A549 (cell line): ENCODE results near the gene PRH2. TPM values are rescaled to one million over a fixed set of nuclear protein-coding genes. Genes with fewer than 3 reads are reported as not detected.

Experiments
- ATAC-seq, 2 experiments: fragments of 200-7000 bp in 1 of 2; fragments of >200 bp in 1 of 2; cut with Nextera tagmentation in 1 of 2; cut with Tn5 transposase in 1 of 2; 3 replicates each; pipeline versions ENCODE4 v1.8.0 to v1.9.1; 2018 to 2020; ENCODE audit warnings: mild to moderate bottlenecking in 1 of 2, moderate library complexity in 1 of 2
- CTCF ChIA-PET: fragments of 300-600 bp; sonication (Branson Sonifier 250); formaldehyde crosslinking; extraction: SDS; loops from one replicate; lab custom pipeline; 2021; ENCODE audit warnings: antibody characterized with exemption, inconsistent platforms; lab: Yijun Ruan, JAX
- POLR2A ChIA-PET: fragments of 350-600 bp; formaldehyde crosslinking; extraction: SDS; loops from one replicate; lab custom pipeline; 2021; ENCODE audit warnings: antibody characterized with exemption, inconsistent platforms; lab: Yijun Ruan, JAX
- DNase-seq, 2 experiments: peaks; one replicate each; pipeline versions ENCODE4 v3.0.0 to v3.0.0-alpha.2; 2011 to 2016; ENCODE audit warnings: low read depth in 1 of 2, low spot score in 1 of 2
- FAIRE-seq: peaks from 2 replicates; lab custom pipeline; 2011; peaks lifted over from hg19 to GRCh38; lab: Jason Lieb, UNC
- H3K27ac ChIP-seq, 2 experiments: fragments of >200 bp; sonication (Bioruptor Twin); formaldehyde crosslinking; 3 replicates each; pipeline ENCODE4 v1.5.1; 2016 to 2017
- H3K4me1 ChIP-seq: fragments of >200 bp; sonication (Bioruptor Twin); formaldehyde crosslinking; 3 replicates; pipeline ENCODE4 v1.6.1; 2016
- H3K4me2 ChIP-seq: fragments of >200 bp; sonication (Bioruptor Twin); formaldehyde crosslinking; 3 replicates; pipeline ENCODE4 v1.6.1; 2016
- H3K4me3 ChIP-seq: fragments of >200 bp; sonication (Bioruptor Twin); formaldehyde crosslinking; 3 replicates; pipeline ENCODE4 v1.5.1; 2016
- H3K9me3 ChIP-seq: fragments of >200 bp; sonication (Bioruptor Twin); formaldehyde crosslinking; 3 replicates; pipeline ENCODE4 v1.6.1; 2016
- CBX8 ChIP-seq: fragments of 200-600 bp; sonication (generic); IDR thresholded peaks from 2 replicates; pipeline ENCODE4 v1.6.1; 2016
- CEBPB ChIP-seq, 2 experiments: fragments of >200 bp in 1 of 2; sonication (Bioruptor Twin) in 1 of 2; formaldehyde crosslinking in 1 of 2; IDR thresholded peaks; 2 replicates each; pipeline ENCODE4 v1.6.1; 2012 to 2016
- CHD2 ChIP-seq: fragments of 150-350 bp; IDR thresholded peaks from 2 replicates; pipeline ENCODE4 v1.6.1; 2014; ENCODE audit warnings: low read length; ENCODE audit not compliant: partially characterized antibody
- CTCF ChIP-seq: fragments of >200 bp; sonication (Bioruptor Twin); formaldehyde crosslinking; IDR thresholded peaks from 3 replicates; pipeline ENCODE4 v1.5.1; 2016
- E2F6 ChIP-seq: IDR thresholded peaks from 2 replicates; pipeline ENCODE4 v1.6.1; 2012; ENCODE audit warnings: low read depth, borderline replicate concordance
- EHF ChIP-seq: fragments of 250-450 bp; sonication (Bioruptor Pico); IDR thresholded peaks from 2 replicates; pipeline ENCODE4 v1.5.0; 2020; ENCODE audit warnings: mild to moderate bottlenecking
- ELK1 ChIP-seq: fragments of 150-350 bp; IDR thresholded peaks from 2 replicates; pipeline ENCODE4 v1.6.1; 2014; ENCODE audit warnings: low read depth, mild to moderate bottlenecking, low read length
- FOSL2 ChIP-seq, 2 experiments: fragments of 450-650 bp in 1 of 2; fragments of >200 bp in 1 of 2; sonication (Bioruptor Twin) in 1 of 2; formaldehyde crosslinking; IDR thresholded peaks; 2 replicates each; pipeline versions ENCODE4 v1.5.0 to v1.6.1; 2016 to 2020; ENCODE audit warnings: mild to moderate bottlenecking in 1 of 2, moderate library complexity in 1 of 2
- FOXS1 ChIP-seq: fragments of 250-450 bp; sonication (Bioruptor Pico); IDR thresholded peaks from 2 replicates; pipeline ENCODE4 v1.5.0; 2020; ENCODE audit warnings: mild to moderate bottlenecking, moderate library complexity
- HDAC2 ChIP-seq: fragments of 200-600 bp; sonication (generic); IDR thresholded peaks from 2 replicates; pipeline ENCODE4 v1.6.1; 2016
- HMGXB4 ChIP-seq: fragments of 250-450 bp; sonication (Bioruptor Pico); IDR thresholded peaks from 2 replicates; pipeline ENCODE4 v1.5.0; 2021; ENCODE audit warnings: mild to moderate bottlenecking, moderate library complexity, borderline replicate concordance
- MAFK ChIP-seq: fragments of 450-650 bp; IDR thresholded peaks from 2 replicates; pipeline ENCODE4 v1.6.1; 2014; ENCODE audit not compliant: partially characterized antibody
- MYC ChIP-seq: IDR thresholded peaks from 2 replicates; pipeline ENCODE4 v1.6.1; 2012; ENCODE audit warnings: mild to moderate bottlenecking, inconsistent platforms, low read length, improper control_type of control experiment, borderline replicate concordance
- NFE2L2 ChIP-seq: fragments of 150-350 bp; conservative IDR thresholded peaks from 2 replicates; pipeline ENCODE4 v1.6.1; 2014; ENCODE audit warnings: low read length
- NR3C1 ChIP-seq: fragments of >200 bp; sonication (Bioruptor Twin); formaldehyde crosslinking; IDR thresholded peaks from 3 replicates; pipeline ENCODE4 v1.6.1; 2017
- PHF8 ChIP-seq: fragments of 200-600 bp; sonication (generic); IDR thresholded peaks from 2 replicates; pipeline ENCODE4 v1.6.1; 2016; ENCODE audit warnings: low read depth, mild to moderate bottlenecking, antibody characterized with exemption, moderate library complexity, borderline replicate concordance
- REST ChIP-seq: fragments of 200-600 bp; sonication (generic); IDR thresholded peaks from 2 replicates; pipeline ENCODE4 v1.6.1; 2016; ENCODE audit warnings: antibody characterized with exemption, mild to moderate bottlenecking, moderate library complexity
- USF2 ChIP-seq: fragments of 450-650 bp; IDR thresholded peaks from 2 replicates; pipeline ENCODE4 v1.6.1; 2014; ENCODE audit warnings: antibody characterized with exemption
- WGBS: methylation state at CpG from one replicate; pipeline ENCODE4 v1.1.6; 2017; ENCODE audit errors: missing lambda C conversion rate; 5-methylcytosine and 5-hydroxymethylcytosine counted together
- polyA plus RNA-seq, 4 experiments: library from polyadenylated mRNA; depleted of rRNA in 3 of 4; stranded (reverse); fragments of >200 nt; fragmentation: RNase III in 1 of 4; extraction: RNeasy Plus Mini Kit Qiagen cat#74134 plus additional on column Dnase treatment in 1 of 4; gene quantifications; 2 replicates in 3 of 4; 3 replicates in 1 of 4; pipeline ENCODE4 v1.2.3, GENCODE V29; 2011 to 2017

PRH2 gene
- polyA plus RNA-seq, 2 of the 4 experiments (the other 2 are of a cell fraction), result 0.19 to 0.39 TPM

GRCh38 chr12:10919809-10920208, 9.2 kb upstream of the PRH2 start (continued):
- TF ChIP-seq REST (no peak), MYC (no peak), FOSL2 (IDR thresholded peaks at IDR 0.05) (no peak), FOSL2 (CRISPR knock-in tag; IDR thresholded peaks at IDR 0.05) (no peak), ELK1 (no peak), CTCF (no peak)

- H3K27ac ChIP-seq, result no peak overlapping the region
- DNase-seq, result no peak
- 95% methylated on average over 5 of the region's 5 CpGs for WGBS
- no peaks in the 10 kb centered on the region for H3K9me3 ChIP-seq
- POLR2A ChIA-PET, result no interaction called here
- FAIRE-seq, result no peak
- H3K4me1 ChIP-seq, result no peaks in the 10 kb centered on the region
- CTCF ChIA-PET, result no interaction called here
- ATAC-seq, result no peak
- TF ChIP-seq ELK1, result no peak
- TF ChIP-seq MAFK, result peak; percentile 93
- peak; percentile 55 for TF ChIP-seq NFE2L2
- H3K4me3 ChIP-seq, result no peak overlapping the region
- H3K4me2 ChIP-seq, result no peak overlapping the region
Observed at GRCh38 chr12:10926269-10926668, 2.8 kb upstream of the PRH2 start.

- POLR2A ChIA-PET, result no interaction called here
- H3K4me1 ChIP-seq, result peaks cover 6% of the 10 kb centered on the region; the same call in 1 of the 3 replicates
- FAIRE-seq, result no peak
- TF ChIP-seq CBX8, result no peak
- TF ChIP-seq HMGXB4 (CRISPR knock-in tag), result no peak
- no peak for TF ChIP-seq NR3C1
- TF ChIP-seq CEBPB (IDR thresholded peaks at IDR 0.05), result no peak
- no peak for TF ChIP-seq USF2
- no peak for TF ChIP-seq E2F6
- no peak for TF ChIP-seq NFE2L2
- no peak for TF ChIP-seq FOXS1
- no peak for TF ChIP-seq FOSL2 (IDR thresholded peaks at IDR 0.05)
- TF ChIP-seq FOSL2 (CRISPR knock-in tag; IDR thresholded peaks at IDR 0.05), result no peak
- no peak for TF ChIP-seq PHF8
- no peak for TF ChIP-seq EHF (CRISPR knock-in tag)
- no peak for TF ChIP-seq HDAC2
- TF ChIP-seq CHD2, result no peak
- TF ChIP-seq, all 56 proteins: peak for 0
- Histone ChIP-seq H3K9me3 (no peaks in the 10 kb centered on the region), H3K4me3 (no peak overlapping the region), H3K27ac (no peak overlapping the region), H3K4me2 (no peak overlapping the region)
- WGBS, result 90% methylated on average over 1 of the region's 1 CpG
- CTCF ChIA-PET, result interaction anchor here (1.2 kb wide), 1 partner anchor 51 kb away, joined by 3 read pairs; no protein-coding TSS in a partner anchor
- DNase-seq, result no peak
- no peak for ATAC-seq
Observed at GRCh38 chr12:10936506-10936905, 7.5 kb downstream of the PRH2 start.
